ENCODE data around the gene KNDC1.
"Not testable (repeated sequence)": the region's sequence is repeated elsewhere in the genome, so short reads cannot be mapped to it uniquely, and the experiment has no call there.

KNDC1 gene

GRCh38 chr10:133230387-133231195, 70.6 kb downstream of the KNDC1 start:
- Histone ChIP-seq H3K27me3 (ENCODE audit: insufficient read depth, low read length, poor library complexity) (peaks cover 30% of the 10 kb centered on the region), H3K23ac (ENCODE audit: low read length) (no peak overlapping the region), H3K56ac (ENCODE audit: low read length) (no peak overlapping the region), H3K36me3 (ENCODE audit: control insufficient read depth, insufficient read depth, low read length) (no peaks in the 10 kb centered on the region), H2BK5ac (ENCODE audit: low read length) (no peak overlapping the region), H3K79me1 (ENCODE audit: low read length) (no peaks in the 10 kb centered on the region), H4K5ac (ENCODE audit: low read length) (no peak overlapping the region), H3K9ac (ENCODE audit: low read length) (no peak overlapping the region), H4K8ac (ENCODE audit: low read depth, low read length) (no peak overlapping the region), H3K27ac (ENCODE audit: low read depth, low read length) (no peak overlapping the region), H3K4me2 (ENCODE audit: low read length) (no peak overlapping the region), H3K4me1 (ENCODE audit: control insufficient read depth, low read depth, low read length) (no peaks in the 10 kb centered on the region), H2BK15ac (replicated peaks; ENCODE audit: low read depth) (no peak overlapping the region), H2AK5ac (ENCODE audit: low read length) (no peak overlapping the region), H2BK120ac (ENCODE audit: low read depth, low read length) (no peak overlapping the region), H3K18ac (ENCODE audit: low read length) (no peak overlapping the region), H3K4me3 (ENCODE audit: low read length) (no peak overlapping the region), H3K79me2 (ENCODE audit: control insufficient read depth, insufficient read depth, low read length) (no peaks in the 10 kb centered on the region), H3K4ac (ENCODE audit: low read depth, low read length) (no peak overlapping the region)
- peak; percentile 31 for DNase-seq
- WGBS (ENCODE audit: extremely low coverage, insufficient coverage, low lambda C conversion rate), result no CpG with 5 or more reads among the region's 122 CpGs

GRCh38 chr10:133231244-133231945, 71.4 kb downstream of the KNDC1 start:
- Histone ChIP-seq H3K9ac (ENCODE audit: low read length) (no peak overlapping the region), H3K4me3 (ENCODE audit: low read length) (no peak overlapping the region), H4K8ac (ENCODE audit: low read depth, low read length) (no peak overlapping the region), H4K5ac (ENCODE audit: low read length) (no peak overlapping the region), H3K27ac (ENCODE audit: low read depth, low read length) (no peak overlapping the region), H2BK5ac (ENCODE audit: low read length) (no peak overlapping the region), H2BK15ac (replicated peaks; ENCODE audit: low read depth) (no peak overlapping the region), H3K4me1 (ENCODE audit: control insufficient read depth, low read depth, low read length) (no peaks in the 10 kb centered on the region), H3K36me3 (ENCODE audit: control insufficient read depth, insufficient read depth, low read length) (no peaks in the 10 kb centered on the region), H3K56ac (ENCODE audit: low read length) (no peak overlapping the region), H3K4ac (ENCODE audit: low read depth, low read length) (no peak overlapping the region), H3K79me2 (ENCODE audit: control insufficient read depth, insufficient read depth, low read length) (no peaks in the 10 kb centered on the region), H3K23ac (ENCODE audit: low read length) (no peak overlapping the region), H3K18ac (ENCODE audit: low read length) (no peak overlapping the region), H2AK5ac (ENCODE audit: low read length) (no peak overlapping the region), H2BK120ac (ENCODE audit: low read depth, low read length) (no peak overlapping the region), H3K4me2 (ENCODE audit: low read length) (no peak overlapping the region), H3K79me1 (ENCODE audit: low read length) (no peaks in the 10 kb centered on the region), H3K27me3 (ENCODE audit: insufficient read depth, low read length, poor library complexity) (peaks cover 35% of the 10 kb centered on the region)
- WGBS (ENCODE audit: extremely low coverage, insufficient coverage, low lambda C conversion rate), result no CpG with 5 or more reads among the region's 44 CpGs
- DNase-seq, result no peak

- WGBS (ENCODE audit: extremely low coverage, insufficient coverage, low lambda C conversion rate), result no CpG with 5 or more reads among the region's 11 CpGs
- no peak overlapping the region for H3K27ac ChIP-seq (ENCODE audit: low read depth, low read length)
Measured at GRCh38 chr10:133231946-133232574, 72.0 kb downstream of the KNDC1 start.

GRCh38 chr10:133234796-133235195, 74.8 kb downstream of the KNDC1 start:
- H4K5ac ChIP-seq (ENCODE audit: low read length); H2AK5ac ChIP-seq (ENCODE audit: low read length); DNase-seq; H3K4me1 ChIP-seq (ENCODE audit: control insufficient read depth, low read depth, low read length); H2BK120ac ChIP-seq (ENCODE audit: low read depth, low read length); H4K8ac ChIP-seq (ENCODE audit: low read depth, low read length); H3K27ac ChIP-seq (ENCODE audit: low read depth, low read length); H2BK15ac ChIP-seq (replicated peaks; ENCODE audit: low read depth); H3K9ac ChIP-seq (ENCODE audit: low read length); H3K18ac ChIP-seq (ENCODE audit: low read length); H3K79me1 ChIP-seq (ENCODE audit: low read length); H3K36me3 ChIP-seq (ENCODE audit: control insufficient read depth, insufficient read depth, low read length); H3K56ac ChIP-seq (ENCODE audit: low read length); H3K4me2 ChIP-seq (ENCODE audit: low read length); H3K4me3 ChIP-seq (ENCODE audit: low read length); H2BK5ac ChIP-seq (ENCODE audit: low read length); H3K79me2 ChIP-seq (ENCODE audit: control insufficient read depth, insufficient read depth, low read length); H3K4ac ChIP-seq (ENCODE audit: low read depth, low read length); H3K23ac ChIP-seq (ENCODE audit: low read length): not testable (repeated sequence)
- no CpG with 5 or more reads among the region's 10 CpGs for WGBS (ENCODE audit: extremely low coverage, insufficient coverage, low lambda C conversion rate)
- H3K27me3 ChIP-seq (ENCODE audit: insufficient read depth, low read length, poor library complexity), result peaks cover 32% of the 10 kb centered on the region

More at GRCh38 chr10:133231946-133232574, 72.0 kb downstream of the KNDC1 start:
- Histone ChIP-seq H4K5ac (ENCODE audit: low read length) (no peak overlapping the region), H3K18ac (ENCODE audit: low read length) (no peak overlapping the region), H3K4me1 (ENCODE audit: control insufficient read depth, low read depth, low read length) (no peaks in the 10 kb centered on the region), H2BK5ac (ENCODE audit: low read length) (no peak overlapping the region), H4K8ac (ENCODE audit: low read depth, low read length) (no peak overlapping the region), H3K79me2 (ENCODE audit: control insufficient read depth, insufficient read depth, low read length) (no peaks in the 10 kb centered on the region), H3K79me1 (ENCODE audit: low read length) (no peaks in the 10 kb centered on the region), H3K4ac (ENCODE audit: low read depth, low read length) (no peak overlapping the region), H3K9ac (ENCODE audit: low read length) (no peak overlapping the region), H3K56ac (ENCODE audit: low read length) (no peak overlapping the region), H2BK15ac (replicated peaks; ENCODE audit: low read depth) (no peak overlapping the region), H2BK120ac (ENCODE audit: low read depth, low read length) (no peak overlapping the region), H3K23ac (ENCODE audit: low read length) (no peak overlapping the region), H3K27me3 (ENCODE audit: insufficient read depth, low read length, poor library complexity) (peaks cover 38% of the 10 kb centered on the region), H2AK5ac (ENCODE audit: low read length) (no peak overlapping the region), H3K4me3 (ENCODE audit: low read length) (no peak overlapping the region), H3K4me2 (ENCODE audit: low read length) (no peak overlapping the region), H3K36me3 (ENCODE audit: control insufficient read depth, insufficient read depth, low read length) (no peaks in the 10 kb centered on the region)
- peak; percentile 33 for DNase-seq

- Histone ChIP-seq H3K36me3 (ENCODE audit: control insufficient read depth, insufficient read depth, low read length) (no peaks in the 10 kb centered on the region), H2BK15ac (replicated peaks; ENCODE audit: low read depth) (no peak overlapping the region), H3K27ac (ENCODE audit: low read depth, low read length) (no peak overlapping the region), H3K18ac (ENCODE audit: low read length) (peak overlapping the region; percentile 47), H4K5ac (ENCODE audit: low read length) (no peak overlapping the region), H3K9ac (ENCODE audit: low read length) (no peak overlapping the region), H3K23ac (ENCODE audit: low read length) (no peak overlapping the region), H3K79me2 (ENCODE audit: control insufficient read depth, insufficient read depth, low read length) (no peaks in the 10 kb centered on the region), H2AK5ac (ENCODE audit: low read length) (no peak overlapping the region), H3K4me3 (ENCODE audit: low read length) (no peak overlapping the region), H3K4me2 (ENCODE audit: low read length) (no peak overlapping the region), H3K4ac (ENCODE audit: low read depth, low read length) (no peak overlapping the region), H3K56ac (ENCODE audit: low read length) (peak overlapping the region; percentile 22), H3K27me3 (ENCODE audit: insufficient read depth, low read length, poor library complexity) (peaks cover 31% of the 10 kb centered on the region), H2BK120ac (ENCODE audit: low read depth, low read length) (no peak overlapping the region), H3K79me1 (ENCODE audit: low read length) (no peaks in the 10 kb centered on the region), H2BK5ac (ENCODE audit: low read length) (no peak overlapping the region), H3K4me1 (ENCODE audit: control insufficient read depth, low read depth, low read length) (peaks cover 3% of the 10 kb centered on the region), H4K8ac (ENCODE audit: low read depth, low read length) (no peak overlapping the region)
- WGBS (ENCODE audit: extremely low coverage, insufficient coverage, low lambda C conversion rate), result no CpG with 5 or more reads among the region's 48 CpGs
- DNase-seq, result no peak
Measured at GRCh38 chr10:133235265-133235855, 75.3 kb downstream of the KNDC1 start.
